C4-2B (cell line): ENCODE measurements around the gene HPS4.

Experiments
- CTCF ChIP-seq: fragments of 450-650 bp; conservative IDR thresholded peaks from 2 replicates; pipeline ENCODE4 v1.5.1; 2017; ENCODE audit warnings: mild to moderate bottlenecking
- ZFX ChIP-seq: fragments of 450-650 bp; IDR thresholded peaks from 2 replicates; pipeline ENCODE4 v1.6.1; 2017

- no peak for TF ChIP-seq CTCF
- no peak for TF ChIP-seq ZFX
Measured at GRCh38 chr22:26527167-26527566, 43.6 kb upstream of the HPS4 start.
